Measurements from ENCODE around the gene ZRANB3. TPM values are rescaled to one million over a fixed set of nuclear protein-coding genes. Genes with fewer than 3 reads are reported as not detected.
"Not testable (repeated sequence)": the region's sequence is repeated elsewhere in the genome, so short reads cannot be mapped to it uniquely, and the experiment has no call there.

The ZRANB3 gene
- polyA plus RNA-seq, 1 donor: 12.7 TPM

DNA sequence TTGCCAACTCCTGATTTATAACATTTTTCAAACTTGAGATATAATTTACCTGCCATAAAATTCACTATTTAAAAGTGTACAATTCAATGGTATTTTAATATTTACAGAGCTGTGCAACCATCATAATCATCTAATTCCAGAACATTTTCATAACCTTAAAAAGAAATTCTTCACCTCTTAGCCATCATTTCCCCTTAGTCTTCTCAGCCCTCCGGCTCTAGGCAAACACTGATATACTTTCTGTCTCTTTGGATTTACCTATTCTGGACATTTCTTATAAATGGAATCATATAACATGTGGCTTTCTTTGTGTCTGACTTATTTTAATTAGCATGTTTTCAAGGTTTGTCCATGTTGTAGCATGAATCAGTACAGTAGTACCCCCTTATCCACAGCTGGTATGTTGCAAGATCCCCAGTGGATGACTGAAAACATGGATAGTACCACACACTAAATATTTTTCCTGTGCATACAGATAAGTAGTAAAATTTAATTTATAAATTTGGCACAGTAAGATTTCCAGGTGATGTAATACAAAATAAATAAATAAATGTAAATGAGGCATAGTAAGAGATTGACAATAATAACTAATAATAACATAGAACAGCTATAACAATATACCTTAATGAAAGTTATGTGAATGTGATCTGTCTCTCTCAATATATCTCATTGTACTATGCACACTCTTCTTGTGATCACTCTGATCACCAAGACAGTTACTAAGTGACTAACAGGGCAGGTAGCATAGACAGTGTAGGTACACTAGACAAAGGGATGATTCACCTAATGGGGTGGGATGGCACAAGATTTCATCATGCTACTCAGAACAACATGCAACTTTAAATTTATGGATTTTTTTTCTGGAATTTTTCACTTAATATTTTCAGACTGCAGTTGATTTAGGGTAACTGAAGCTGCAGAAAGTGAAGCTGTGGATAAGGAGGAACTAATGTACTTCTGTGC is 405.8 kb downstream of the ZRANB3 start:
- no peak for DNase-seq

DNA sequence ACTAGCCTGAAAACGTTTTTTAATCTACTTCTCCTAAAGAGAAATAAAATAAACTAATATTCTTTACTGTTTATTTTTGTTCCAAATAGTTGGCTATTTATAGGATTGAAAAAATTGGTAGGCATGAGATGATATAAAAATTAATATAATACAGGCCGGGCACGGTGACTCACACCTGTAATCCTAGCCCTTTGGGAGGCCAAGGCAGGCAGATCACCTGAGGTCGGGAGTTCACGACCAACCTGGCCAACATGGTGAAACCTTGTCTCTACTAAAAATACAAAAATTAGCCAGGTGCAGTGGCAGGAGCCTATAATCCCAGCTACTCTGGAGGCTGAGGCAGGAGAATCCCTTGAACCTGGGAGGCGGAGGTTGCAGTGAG is 409.4 kb downstream of the ZRANB3 start:
- DNase-seq: not testable (repeated sequence)

- peak; percentile 1 for DNase-seq
Observed at GRCh38 chr2:135121016-135121657, 409.9 kb downstream of the ZRANB3 start.

DNA sequence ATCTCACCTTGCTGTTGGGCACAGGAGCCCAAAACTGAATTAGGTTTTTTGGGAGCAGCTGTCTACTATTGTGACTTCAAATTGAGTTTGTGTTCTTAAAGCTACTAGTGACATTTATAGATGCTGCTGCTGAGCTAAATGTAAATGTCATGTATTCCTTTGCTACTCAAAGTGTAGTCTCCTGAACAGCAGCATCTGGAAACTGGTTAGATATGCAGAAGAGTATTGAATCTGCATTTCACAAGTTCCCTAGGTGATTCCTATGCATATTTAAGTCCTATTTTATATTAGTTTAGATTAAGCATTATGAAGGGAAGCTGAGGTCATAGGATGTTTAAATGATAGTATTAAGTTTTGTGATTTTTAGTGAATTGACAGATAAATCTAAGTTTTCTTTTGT is 411.4 kb downstream of the ZRANB3 start:
- DNase-seq: no peak

DNA sequence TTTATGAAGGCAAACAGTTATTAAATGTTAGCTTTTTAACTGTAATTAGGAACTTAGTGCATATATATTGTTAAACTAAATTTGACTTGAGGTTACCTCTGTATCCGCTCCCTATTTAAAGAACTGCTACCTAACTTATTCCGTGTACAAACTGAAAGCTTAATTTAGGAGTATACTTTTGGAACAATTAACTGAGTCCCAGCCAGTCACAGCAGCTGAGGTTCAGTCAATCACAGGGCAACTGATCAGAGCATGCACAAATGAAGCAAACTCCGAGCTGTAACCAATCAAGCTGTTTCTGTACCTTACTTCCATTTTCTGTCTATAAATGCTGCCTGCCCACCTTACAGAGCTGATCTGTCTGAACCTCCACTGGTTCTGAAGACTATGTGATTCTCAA is 417.7 kb downstream of the ZRANB3 start:
- DNase-seq: no peak

DNA sequence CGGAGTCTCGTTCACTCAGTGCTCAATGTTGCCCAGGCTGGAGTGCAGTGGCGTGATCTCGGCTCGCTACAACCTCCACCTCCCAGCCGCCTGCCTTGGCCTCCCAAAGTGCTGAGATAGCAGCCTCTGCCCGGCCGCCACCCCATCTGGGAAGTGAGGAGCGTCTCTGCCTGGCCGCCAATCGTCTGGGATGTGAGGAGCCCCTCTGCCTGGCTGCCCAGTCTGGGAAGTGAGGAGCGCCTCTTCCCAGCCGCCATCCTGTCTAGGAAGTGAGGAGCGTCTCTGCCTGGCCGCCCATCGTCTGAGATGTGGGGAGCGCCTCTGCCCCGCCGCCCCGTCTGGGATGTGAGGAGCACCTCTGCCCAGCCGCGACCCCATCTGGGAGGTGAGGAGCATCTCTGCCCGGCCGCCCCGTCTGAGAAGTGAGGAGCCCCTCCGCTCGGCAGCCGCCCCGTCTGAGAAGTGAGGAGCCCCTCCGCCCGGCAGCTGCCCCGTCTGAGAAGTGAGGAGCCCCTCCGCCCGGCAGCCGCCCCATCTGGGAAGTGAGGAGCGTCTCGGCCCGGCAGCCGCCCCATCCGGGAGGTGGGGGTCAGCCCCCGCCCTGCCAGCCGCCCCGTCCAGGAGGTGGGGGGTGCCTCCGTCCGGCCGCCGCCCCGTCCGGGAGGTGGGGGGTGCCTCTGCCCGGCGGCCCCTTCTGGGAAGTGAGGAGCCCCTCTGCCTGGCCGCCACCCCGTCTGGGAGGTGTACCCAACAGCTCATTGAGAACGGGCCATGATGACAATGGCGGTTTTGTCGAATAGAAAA is 425.3 kb downstream of the ZRANB3 start:
- DNase-seq: not testable (repeated sequence)

DNA sequence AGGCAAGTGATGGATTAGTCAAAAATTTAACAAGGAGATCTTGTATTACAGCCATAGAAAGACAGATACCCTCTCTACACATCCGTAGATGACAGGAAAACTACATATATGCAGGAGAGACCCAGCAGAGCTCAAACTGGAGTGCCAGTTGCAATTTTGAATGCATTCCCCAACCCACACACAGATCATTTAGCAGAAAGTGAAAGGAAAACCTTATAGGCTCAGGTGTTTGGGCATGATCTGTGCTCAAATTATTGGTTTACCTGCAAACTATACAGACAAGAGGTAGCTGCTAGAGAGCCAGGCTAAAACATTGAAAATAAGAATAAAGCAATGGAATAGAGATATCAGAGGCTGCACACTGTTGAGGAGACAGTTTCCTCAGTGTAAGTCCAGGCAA is 427.2 kb downstream of the ZRANB3 start:
- DNase-seq: no peak

DNA sequence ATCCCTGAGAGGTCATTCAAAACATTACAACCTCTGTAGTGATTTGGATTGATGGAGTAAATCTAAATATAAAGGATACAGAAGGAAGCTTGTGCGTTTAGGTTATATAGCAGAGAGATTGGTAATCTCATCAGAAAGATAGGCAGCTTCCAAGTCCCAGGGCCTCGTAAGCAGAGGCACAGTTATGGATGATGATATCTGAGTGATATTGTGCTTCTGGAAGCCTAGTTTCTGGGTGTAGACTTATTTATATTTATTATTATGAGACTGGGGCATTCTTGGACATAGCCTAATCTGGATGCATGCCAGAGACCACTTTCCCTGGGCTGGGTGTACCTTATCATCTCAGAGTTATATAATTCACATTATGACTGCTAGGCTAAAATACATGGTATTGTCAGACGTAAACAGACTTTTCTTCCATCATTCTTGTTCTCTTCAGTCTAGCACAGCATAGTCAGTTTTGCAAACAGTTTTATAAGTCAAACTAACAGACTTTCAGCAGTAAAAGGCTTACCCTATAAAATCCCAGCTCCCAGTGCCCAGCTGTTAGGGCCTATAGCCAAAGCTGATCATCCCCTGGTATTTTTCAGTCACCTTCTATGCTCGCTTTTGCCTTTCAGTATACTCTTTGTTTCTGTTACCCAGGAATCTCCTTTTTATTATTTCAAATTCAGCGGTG is 431.1 kb downstream of the ZRANB3 start:
- DNase-seq: no peak

GRCh38 chr2:135097532-135098231 is 433.3 kb downstream of the ZRANB3 start:
- no peak for DNase-seq

DNA sequence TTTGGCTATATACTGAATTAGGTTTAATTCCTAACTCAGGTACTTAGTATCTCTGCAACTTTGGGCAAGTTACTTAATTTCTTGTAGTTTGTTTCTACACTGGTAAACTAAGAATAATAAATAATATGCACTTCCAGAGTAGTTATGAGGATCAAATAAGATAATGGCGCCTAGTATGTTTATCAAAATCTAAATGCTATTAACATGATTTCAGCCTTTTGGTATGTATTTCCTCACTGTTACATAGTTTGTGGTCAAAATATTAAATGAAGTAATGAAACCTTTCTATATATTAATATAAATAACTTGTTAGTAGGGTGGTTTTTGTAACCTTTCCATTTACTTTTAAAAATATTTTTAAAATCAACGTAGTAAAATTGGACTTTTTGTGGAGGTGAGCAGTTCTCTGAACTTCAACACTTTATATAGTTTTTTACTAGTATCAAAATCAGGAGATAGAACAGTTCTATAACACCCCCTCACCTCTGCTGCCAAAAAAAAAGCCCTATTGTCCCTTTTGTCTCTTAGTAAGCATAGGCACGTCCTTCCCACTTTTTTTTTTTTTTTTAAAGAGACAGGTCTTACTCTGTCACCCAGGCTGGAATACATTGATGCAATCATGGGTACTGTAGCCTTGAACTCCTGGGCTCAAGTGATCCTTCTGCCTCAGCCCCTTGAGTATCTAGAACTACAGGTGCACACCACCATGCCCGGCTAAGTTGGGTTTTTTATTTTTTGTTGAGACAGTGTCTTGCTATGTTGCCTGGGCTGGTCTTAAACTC is 434.2 kb downstream of the ZRANB3 start:
- DNase-seq: no peak

- DNase-seq: no peak
Observed at GRCh38 chr2:135095591-135095990, 435.4 kb downstream of the ZRANB3 start.

DNA sequence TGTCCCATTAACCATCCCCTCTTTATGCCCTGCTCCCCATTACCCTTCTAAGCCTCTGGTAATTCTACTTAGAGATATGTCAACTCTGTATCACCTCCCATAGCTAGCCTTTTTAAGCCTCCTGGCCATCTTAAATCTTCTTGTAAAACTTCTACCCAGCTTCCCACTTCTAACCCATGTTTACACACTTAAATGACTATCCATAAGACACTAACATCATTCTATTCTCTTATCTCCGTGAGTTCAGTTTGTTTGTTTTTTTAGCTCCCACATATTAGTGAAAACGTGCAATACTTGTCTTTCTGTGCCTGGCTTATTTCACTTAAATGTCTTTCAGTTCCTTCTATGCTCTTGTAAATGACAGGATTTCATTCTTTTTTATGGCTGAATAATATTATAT is 436.5 kb downstream of the ZRANB3 start:
- DNase-seq: no peak

DNA sequence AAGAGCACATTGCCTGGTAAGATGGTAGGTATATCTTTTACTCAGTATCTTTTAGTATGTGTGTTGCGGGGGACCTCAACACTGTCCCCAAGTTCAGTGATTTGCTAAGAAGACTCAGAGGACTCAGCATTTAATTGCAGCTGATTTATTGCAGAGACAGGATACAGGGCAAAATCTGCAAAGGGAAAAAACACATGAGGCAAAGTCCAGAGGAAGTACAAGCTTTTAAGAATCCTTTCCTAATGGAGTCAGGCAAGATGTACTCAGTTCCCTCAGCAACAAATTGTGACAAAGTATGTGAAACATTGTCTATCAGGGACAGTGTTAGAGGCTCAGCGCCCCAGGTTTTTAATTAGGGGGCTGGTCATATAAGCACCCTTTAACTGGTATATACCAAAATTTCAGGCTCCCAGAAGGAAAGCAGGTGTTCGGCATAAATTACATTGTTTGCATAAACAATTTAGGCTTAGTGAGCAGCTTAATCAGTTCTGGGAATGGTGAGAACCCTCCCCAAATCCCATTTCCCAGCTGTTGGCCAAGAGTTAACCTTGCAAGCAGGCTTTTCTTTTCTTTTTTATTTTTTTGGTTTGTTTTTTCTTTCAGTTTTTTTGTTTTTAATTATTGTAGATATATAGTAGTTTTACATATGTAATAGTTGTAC is 437.2 kb downstream of the ZRANB3 start:
- peak; percentile 4 for DNase-seq

DNA sequence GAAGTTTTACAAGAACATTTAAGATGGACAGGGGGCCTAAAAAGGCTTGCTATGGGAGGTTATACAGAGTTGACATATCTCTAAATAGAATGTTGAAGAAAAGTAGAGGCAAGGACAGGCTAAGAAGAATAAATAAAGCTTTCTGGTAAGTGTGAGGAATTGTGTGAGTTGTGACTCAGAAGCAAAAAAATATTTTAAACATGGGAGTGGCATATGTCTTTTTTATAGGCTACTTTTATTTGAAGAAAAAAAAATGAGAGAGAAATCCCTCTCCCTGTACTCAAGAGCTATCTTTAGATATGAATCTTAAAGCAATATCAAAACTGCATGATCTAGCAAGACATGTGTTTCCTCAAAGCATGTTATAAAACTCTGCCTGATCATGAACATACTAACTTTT is 437.8 kb downstream of the ZRANB3 start:
- DNase-seq: no peak

DNA sequence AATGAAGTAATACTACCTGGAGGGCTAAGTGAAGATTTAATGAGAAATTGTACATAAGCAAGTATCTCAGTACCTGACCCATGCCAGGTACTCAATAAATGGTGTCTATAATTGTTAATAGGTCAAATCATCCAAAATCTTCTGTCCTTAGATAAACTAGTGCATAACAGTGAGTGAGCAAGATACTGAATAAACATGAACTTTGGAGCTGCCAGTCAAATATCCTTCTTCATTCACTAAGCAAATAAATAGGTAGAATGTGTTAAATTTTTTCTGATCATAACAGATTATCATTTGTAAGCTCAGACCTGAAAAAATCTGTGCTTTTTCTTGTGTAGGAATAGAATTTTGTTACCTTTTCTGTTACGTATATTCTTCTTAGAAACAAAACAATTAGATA is 439.3 kb downstream of the ZRANB3 start:
- DNase-seq: no peak

- DNase-seq: not testable (repeated sequence)
Observed at GRCh38 chr2:135089597-135089996, 441.4 kb downstream of the ZRANB3 start.
